Nephron progenitor cell (in vitro differentiated cells): ENCODE results near the gene NPEPL1.
"Not testable (repeated sequence)": the region's sequence is repeated elsewhere in the genome, so short reads cannot be mapped to it uniquely, and the experiment has no call there.

Experiments used
- DNase-seq: peaks from one replicate; pipeline ENCODE4 v3.0.0; 2021
- H3K27ac Mint-ChIP-seq: 2 replicates; pipeline ENCODE4 v1.8.0; 2021; ENCODE audit warnings: mild to moderate bottlenecking, moderate library complexity, mixed read lengths
- H3K27me3 Mint-ChIP-seq: 2 replicates; pipeline ENCODE4 v1.8.0; 2021; ENCODE audit warnings: mild to moderate bottlenecking, low read depth, mixed read lengths; ENCODE audit not compliant: poor library complexity
- H3K36me3 Mint-ChIP-seq: 2 replicates; pipeline ENCODE4 v1.8.0; 2021; ENCODE audit warnings: low read depth, mixed read lengths
- H3K4me1 Mint-ChIP-seq: 2 replicates; pipeline ENCODE4 v1.8.0; 2021; ENCODE audit warnings: mixed read lengths
- H3K4me3 Mint-ChIP-seq: 2 replicates; pipeline ENCODE4 v1.8.0; 2021; ENCODE audit warnings: mild to moderate bottlenecking, moderate library complexity, mixed read lengths
- H3K9me3 Mint-ChIP-seq: 2 replicates; pipeline ENCODE4 v1.8.0; 2021; ENCODE audit warnings: mild to moderate bottlenecking, moderate library complexity, mixed read lengths
- CTCF ChIP-seq: fragments of 200-600 bp; sonication (generic); IDR thresholded peaks from 2 replicates; pipeline ENCODE4 v1.5.0; 2021; ENCODE audit warnings: antibody characterized with exemption

NPEPL1 gene

GRCh38 chr20:58722877-58723627 is 30.5 kb downstream of the NPEPL1 start:
- Mint-ChIP-seq H3K27me3 (peaks cover 46% of the 10 kb centered on the region), H3K36me3 (peaks cover 20% of the 10 kb centered on the region), H3K27ac (no peak overlapping the region), H3K4me3 (no peak overlapping the region), H3K4me1 (peaks cover 23% of the 10 kb centered on the region), H3K9me3 (peaks cover 46% of the 10 kb centered on the region)
- DNase-seq, result no peak
- TF ChIP-seq CTCF, result no peak

DNA sequence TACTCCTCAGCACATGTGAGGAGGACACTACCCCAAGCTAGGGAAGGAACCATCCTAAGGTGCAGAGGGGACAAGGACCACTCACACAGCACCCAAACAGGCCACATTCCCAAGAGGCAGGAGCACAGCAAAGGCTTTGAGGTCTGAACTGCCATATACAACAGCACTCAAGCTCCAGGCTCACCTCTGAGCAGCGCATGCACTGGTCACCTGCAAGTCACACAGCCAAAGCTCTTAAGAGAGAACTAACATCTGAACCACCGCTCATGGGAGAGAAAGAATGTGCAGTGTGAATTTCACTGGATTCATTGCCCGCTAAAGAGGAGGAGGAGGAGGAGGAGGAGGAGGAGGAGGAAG is 31.0 kb downstream of the NPEPL1 start:
- Mint-ChIP-seq H3K9me3 (peaks cover 46% of the 10 kb centered on the region), H3K4me1 (peaks cover 23% of the 10 kb centered on the region), H3K27me3 (peaks cover 46% of the 10 kb centered on the region), H3K4me3 (no peak overlapping the region), H3K27ac (no peak overlapping the region), H3K36me3 (peaks cover 20% of the 10 kb centered on the region)
- TF ChIP-seq CTCF, result no peak
- DNase-seq, result no peak

GRCh38 chr20:58726156-58726555 is 33.6 kb downstream of the NPEPL1 start:
- Mint-ChIP-seq H3K36me3 (peaks cover 20% of the 10 kb centered on the region), H3K9me3 (peaks cover 54% of the 10 kb centered on the region), H3K27me3 (peaks cover 34% of the 10 kb centered on the region), H3K4me1 (peaks cover 16% of the 10 kb centered on the region)
- H3K4me3 Mint-ChIP-seq, DNase-seq, H3K27ac Mint-ChIP-seq: not testable (repeated sequence)

DNA sequence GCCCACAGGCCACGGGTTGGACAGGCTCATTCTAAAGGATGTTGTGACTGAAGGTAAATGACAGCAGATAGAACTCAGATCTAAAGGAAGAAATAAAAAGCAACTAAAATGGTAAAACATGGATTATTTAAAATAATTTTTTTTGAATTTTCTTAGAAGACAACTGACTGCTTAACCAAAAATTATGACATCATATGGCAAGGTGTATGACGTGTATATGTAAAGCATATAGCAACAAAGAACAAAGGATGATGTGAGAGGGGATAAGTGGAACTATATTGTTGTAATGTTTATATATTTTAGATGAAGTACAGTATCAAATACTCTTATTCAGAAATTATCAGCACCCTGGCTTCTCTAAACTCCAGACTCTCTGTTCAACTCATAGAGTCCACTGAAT is 38.6 kb downstream of the NPEPL1 start:
- Mint-ChIP-seq H3K27ac (no peak overlapping the region), H3K36me3 (peaks cover 10% of the 10 kb centered on the region), H3K4me1 (no peaks in the 10 kb centered on the region), H3K27me3 (peaks cover 6% of the 10 kb centered on the region), H3K4me3 (no peak overlapping the region), H3K9me3 (peaks cover 27% of the 10 kb centered on the region)
- no peak for TF ChIP-seq CTCF
- no peak for DNase-seq

- Mint-ChIP-seq H3K4me1 (peaks cover 4% of the 10 kb centered on the region), H3K27me3 (peaks cover 3% of the 10 kb centered on the region), H3K36me3 (no peaks in the 10 kb centered on the region), H3K4me3 (no peak overlapping the region), H3K9me3 (peaks cover 20% of the 10 kb centered on the region), H3K27ac (no peak overlapping the region)
- DNase-seq, result no peak
- TF ChIP-seq CTCF, result no peak
Measured at GRCh38 chr20:58737198-58737597, 44.6 kb downstream of the NPEPL1 start.

DNA sequence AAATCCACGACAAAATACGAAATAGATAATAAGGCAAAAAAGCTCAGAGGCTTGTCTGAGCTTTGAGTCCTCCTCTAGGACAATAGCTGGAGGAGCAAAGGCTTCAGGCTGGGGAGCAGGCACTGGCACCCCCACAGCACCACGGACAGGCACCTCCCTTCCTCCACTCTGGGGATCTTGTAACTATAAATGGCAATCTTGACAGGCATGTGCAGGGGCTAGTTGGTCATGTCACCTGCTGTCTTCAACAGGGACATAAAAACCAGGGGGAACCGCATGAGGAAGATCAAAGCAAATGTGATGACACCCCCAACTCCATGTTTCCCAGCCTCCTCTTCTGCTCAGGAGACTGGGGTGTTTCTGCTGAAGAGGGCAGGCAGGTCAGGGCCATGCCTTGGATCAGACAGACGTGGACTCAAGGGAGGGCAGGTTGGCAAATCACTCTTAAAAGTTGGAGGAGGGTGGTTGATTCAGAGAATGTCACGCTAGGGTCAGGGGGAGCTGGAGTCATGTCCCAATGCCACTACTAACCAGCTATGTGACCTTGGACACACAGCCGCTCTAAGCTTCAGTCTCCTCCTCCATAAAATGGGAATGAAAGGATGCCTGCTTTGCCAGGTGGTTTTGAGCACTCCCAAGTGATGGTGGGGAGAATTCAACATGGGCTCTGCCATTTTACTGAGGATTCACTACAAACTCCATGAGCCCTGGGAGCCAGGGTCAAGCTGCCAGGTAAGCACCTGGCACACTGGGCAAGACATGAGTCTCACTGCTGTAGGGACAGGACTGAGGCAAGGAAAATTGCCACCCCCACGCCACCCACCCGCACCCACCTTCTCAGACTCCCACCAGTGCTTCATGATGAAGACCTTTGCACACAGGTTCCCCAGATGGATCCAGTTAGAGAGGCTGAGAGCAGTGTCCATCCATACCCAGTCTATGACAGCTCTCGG is 48.0 kb downstream of the NPEPL1 start:
- Mint-ChIP-seq H3K9me3 (peaks cover 20% of the 10 kb centered on the region), H3K4me1 (peaks cover 18% of the 10 kb centered on the region), H3K27ac (no peak overlapping the region), H3K4me3 (no peak overlapping the region), H3K27me3 (peaks cover 4% of the 10 kb centered on the region), H3K36me3 (no peaks in the 10 kb centered on the region)
- DNase-seq, result no peak
- TF ChIP-seq CTCF, result no peak
